WTC11 (cell line): Measurements from ENCODE around the gene HSH2D. TPM values are rescaled to one million over a fixed set of nuclear protein-coding genes. Genes with fewer than 3 reads are reported as not detected.

Experiments
- ATAC-seq: fragments of 200-7000 bp; cut with Tn5 transposase; 2 replicates; pipeline ENCODE4 v1.10.0; 2021; ENCODE audit warnings: mild to moderate bottlenecking, moderate library complexity
- CTCF ChIA-PET: fragments of 300-600 bp; sonication (Branson Sonifier 250); formaldehyde crosslinking; loops from one replicate; lab custom pipeline; 2021; ENCODE audit warnings: antibody characterized with exemption; lab: Charles Lee
- POLR2A ChIA-PET: fragments of 350-600 bp; sonication (Branson Sonifier 250); formaldehyde crosslinking; loops from one replicate; lab custom pipeline; 2021; ENCODE audit warnings: antibody characterized with exemption; lab: Charles Lee
- DNase-seq: peaks from one replicate; pipeline ENCODE4 v3.0.0; 2021; ENCODE audit warnings: low spot score
- H3K27ac Mint-ChIP-seq: 2 replicates; pipeline ENCODE4 v1.8.0; 2021; ENCODE audit warnings: mixed read lengths
- H3K27me3 Mint-ChIP-seq: 2 replicates; pipeline ENCODE4 v1.8.0; 2021; ENCODE audit warnings: low read depth, mild to moderate bottlenecking, moderate library complexity, mixed read lengths
- H3K36me3 Mint-ChIP-seq: 2 replicates; pipeline ENCODE4 v1.8.0; 2021; ENCODE audit warnings: mixed read lengths
- H3K4me1 Mint-ChIP-seq: 2 replicates; pipeline ENCODE4 v1.8.0; 2022; ENCODE audit warnings: mixed read lengths
- H3K4me3 Mint-ChIP-seq: 2 replicates; pipeline ENCODE4 v1.8.0; 2021; ENCODE audit warnings: mild to moderate bottlenecking, moderate library complexity, mixed read lengths
- H3K9me3 Mint-ChIP-seq: 2 replicates; pipeline ENCODE4 v1.8.0; 2021; ENCODE audit warnings: mixed read lengths
- ESRRA ChIP-seq: sonication (generic); formaldehyde crosslinking; IDR thresholded peaks from 2 replicates; pipeline ENCODE4 v1.8.1; 2022; ENCODE audit warnings: mild to moderate bottlenecking, missing genetic modification reagents, borderline replicate concordance
- FOXJ3 ChIP-seq: sonication (generic); formaldehyde crosslinking; IDR thresholded peaks from 2 replicates; pipeline ENCODE4 v1.9.0; 2021; ENCODE audit warnings: missing genetic modification reagents, mild to moderate bottlenecking, borderline replicate concordance
- GRHL2 ChIP-seq: fragments of 250-450 bp; sonication (Bioruptor Pico); IDR thresholded peaks from 2 replicates; pipeline ENCODE4 v1.8.0; 2022; ENCODE audit warnings: mild to moderate bottlenecking, moderate library complexity; ENCODE audit not compliant: insufficient replicate concordance, severe bottlenecking
- GTF2I ChIP-seq: fragments of 250-450 bp; sonication (Bioruptor Pico); conservative IDR thresholded peaks from 2 replicates; pipeline ENCODE4 v1.4.0; 2021; ENCODE audit warnings: mild to moderate bottlenecking
- HMGXB4 ChIP-seq: sonication (generic); formaldehyde crosslinking; IDR thresholded peaks from 2 replicates; pipeline ENCODE4 v1.8.1; 2023; ENCODE audit warnings: mild to moderate bottlenecking, moderate library complexity, missing genetic modification reagents
- NFYB ChIP-seq: sonication (generic); formaldehyde crosslinking; conservative IDR thresholded peaks from 2 replicates; pipeline ENCODE4 v1.8.0; 2022; ENCODE audit warnings: low read depth, missing genetic modification reagents
- OVOL2 ChIP-seq: fragments of 250-450 bp; sonication (Bioruptor Pico); IDR thresholded peaks from 2 replicates; pipeline ENCODE4 v1.9.0; 2021; ENCODE audit warnings: mild to moderate bottlenecking, borderline replicate concordance
- RELA ChIP-seq: sonication (generic); formaldehyde crosslinking; IDR thresholded peaks from 2 replicates; pipeline ENCODE4 v1.8.1; 2022; ENCODE audit warnings: missing genetic modification reagents, mild to moderate bottlenecking, borderline replicate concordance
- RORB ChIP-seq: fragments of 250-450 bp; sonication (Bioruptor Pico); IDR thresholded peaks from 2 replicates; pipeline ENCODE4 v1.9.0; 2021; ENCODE audit warnings: mild to moderate bottlenecking
- SMAD4 ChIP-seq: sonication (generic); formaldehyde crosslinking; IDR thresholded peaks from 2 replicates; pipeline ENCODE4 v1.8.0; 2022; ENCODE audit warnings: mild to moderate bottlenecking, missing genetic modification reagents
- SOX15 ChIP-seq: fragments of 250-450 bp; sonication (Bioruptor Pico); IDR thresholded peaks from 2 replicates; pipeline ENCODE4 v1.9.0; 2021; ENCODE audit warnings: mild to moderate bottlenecking
- ZNF121 ChIP-seq: sonication (generic); formaldehyde crosslinking; IDR thresholded peaks from 2 replicates; pipeline ENCODE4 v1.8.0; 2023; ENCODE audit warnings: missing genetic modification reagents
- ZNF138 ChIP-seq: sonication (generic); formaldehyde crosslinking; conservative IDR thresholded peaks from 2 replicates; pipeline ENCODE4 v1.8.1; 2022; ENCODE audit warnings: mild to moderate bottlenecking, moderate library complexity, missing genetic modification reagents
- ZNF219 ChIP-seq: sonication (generic); formaldehyde crosslinking; IDR thresholded peaks from 2 replicates; pipeline ENCODE4 v1.8.0; 2023; ENCODE audit warnings: missing genetic modification reagents, mild to moderate bottlenecking, borderline replicate concordance
- total RNA-seq: library from RNA; stranded (reverse); gene quantifications from 3 replicates; pipeline ENCODE4 v1.2.3, GENCODE V29; 2021
- TF ChIP-seq, protein P1 (sequence below): sonication (generic); formaldehyde crosslinking; IDR thresholded peaks from 2 replicates; pipeline ENCODE4 v1.8.1; 2022; ENCODE audit warnings: low read depth, mild to moderate bottlenecking, moderate library complexity, missing genetic modification reagents, borderline replicate concordance
- TF ChIP-seq, protein P2 (sequence below): sonication (generic); formaldehyde crosslinking; IDR thresholded peaks from 2 replicates; pipeline ENCODE4 v1.8.1; 2023; ENCODE audit warnings: mild to moderate bottlenecking, missing genetic modification reagents, moderate library complexity
- TF ChIP-seq, protein P3 (sequence below): sonication (generic); formaldehyde crosslinking; IDR thresholded peaks from 2 replicates; pipeline ENCODE4 v1.8.1; 2022; ENCODE audit warnings: low read depth, missing genetic modification reagents, borderline replicate concordance
- TF ChIP-seq, protein P4 (sequence below): sonication (generic); formaldehyde crosslinking; conservative IDR thresholded peaks from 2 replicates; pipeline ENCODE4 v1.8.1; 2023; ENCODE audit warnings: mild to moderate bottlenecking, low read depth, missing genetic modification reagents, moderate library complexity

The HSH2D gene
- total RNA-seq, 1 experiment from 2014 or later = 1.6 TPM

- no peak overlapping the region for H3K27ac Mint-ChIP-seq
- H3K4me1 Mint-ChIP-seq = no peaks in the 10 kb centered on the region
- no peak for ATAC-seq
- peaks cover 33% of the 10 kb centered on the region for H3K36me3 Mint-ChIP-seq
- CTCF ChIA-PET = no interaction called here
- TF ChIP-seq SOX15 (CRISPR knock-in tag) (no peak), GRHL2 (CRISPR knock-in tag) (no peak), ESRRA (CRISPR knock-in tag) (no peak), ZNF138 (CRISPR knock-in tag) (no peak), OVOL2 (CRISPR knock-in tag) (no peak), SMAD4 (CRISPR knock-in tag) (no peak), HMGXB4 (CRISPR knock-in tag) (no peak), RORB (CRISPR knock-in tag) (no peak), ZNF121 (CRISPR knock-in tag) (no peak)
- TF ChIP-seq, protein P1, sequence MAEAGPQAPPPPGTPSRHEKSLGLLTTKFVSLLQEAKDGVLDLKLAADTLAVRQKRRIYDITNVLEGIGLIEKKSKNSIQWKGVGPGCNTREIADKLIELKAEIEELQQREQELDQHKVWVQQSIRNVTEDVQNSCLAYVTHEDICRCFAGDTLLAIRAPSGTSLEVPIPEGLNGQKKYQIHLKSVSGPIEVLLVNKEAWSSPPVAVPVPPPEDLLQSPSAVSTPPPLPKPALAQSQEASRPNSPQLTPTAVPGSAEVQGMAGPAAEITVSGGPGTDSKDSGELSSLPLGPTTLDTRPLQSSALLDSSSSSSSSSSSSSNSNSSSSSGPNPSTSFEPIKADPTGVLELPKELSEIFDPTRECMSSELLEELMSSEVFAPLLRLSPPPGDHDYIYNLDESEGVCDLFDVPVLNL (CRISPR knock-in tag) = no peak
- POLR2A ChIA-PET = no interaction called here
- DNase-seq = no peak
- no peak overlapping the region for H3K4me3 Mint-ChIP-seq
- no peaks in the 10 kb centered on the region for H3K9me3 Mint-ChIP-seq
- H3K27me3 Mint-ChIP-seq = no peaks in the 10 kb centered on the region
Measured at GRCh38 chr19:16124953-16125352, 18.5 kb upstream of the HSH2D start.

DNA sequence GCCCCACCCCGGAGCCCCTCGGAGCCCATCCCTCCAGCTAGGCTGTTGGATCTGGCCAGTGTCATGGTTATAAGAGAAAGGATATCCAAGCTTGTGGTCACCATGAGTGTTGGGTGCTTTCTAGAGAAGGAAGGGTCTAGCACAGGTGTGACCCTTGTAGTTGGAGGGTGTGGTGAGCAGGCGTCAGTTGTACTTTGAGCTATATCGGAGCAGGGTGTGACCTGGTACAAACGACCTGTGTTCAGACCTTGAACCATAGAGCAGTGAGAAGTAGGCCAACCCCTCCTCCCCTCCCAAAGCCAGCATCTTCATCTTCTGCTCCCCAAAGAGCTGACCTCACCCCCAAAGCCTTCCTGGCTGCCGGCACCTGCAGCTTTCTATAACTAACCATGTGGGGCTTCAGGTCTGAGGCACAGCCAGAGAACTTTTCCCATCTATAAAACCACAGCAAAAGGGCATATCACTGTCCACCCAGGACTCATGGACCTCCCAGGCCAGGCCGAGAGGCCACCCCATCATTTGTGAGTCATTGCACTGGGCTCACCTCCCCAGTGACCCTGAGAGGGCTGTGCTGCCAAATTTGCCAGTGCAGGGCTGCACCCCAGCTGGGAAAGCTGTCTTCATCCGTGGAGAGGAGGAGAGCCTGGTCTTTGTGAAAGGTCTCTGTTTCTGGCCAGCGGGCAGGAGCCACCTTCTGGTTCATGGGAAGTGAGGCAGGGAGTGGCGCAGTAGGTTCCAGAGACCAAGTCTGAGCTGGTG is 17.6 kb upstream of the HSH2D start:
- DNase-seq = no peak
- Mint-ChIP-seq H3K9me3 (no peaks in the 10 kb centered on the region), H3K27me3 (no peaks in the 10 kb centered on the region), H3K27ac (no peak overlapping the region), H3K36me3 (peaks cover 42% of the 10 kb centered on the region), H3K4me1 (no peaks in the 10 kb centered on the region), H3K4me3 (no peak overlapping the region)
- ChIA-PET CTCF (interaction anchor here (0.6 to 2.5 kb wide), 3 partner anchors 15 to 63 kb away, joined by 3 to 8 read pairs (median 5); no protein-coding TSS in a partner anchor), POLR2A (no interaction called here)
- TF ChIP-seq, protein P2, sequence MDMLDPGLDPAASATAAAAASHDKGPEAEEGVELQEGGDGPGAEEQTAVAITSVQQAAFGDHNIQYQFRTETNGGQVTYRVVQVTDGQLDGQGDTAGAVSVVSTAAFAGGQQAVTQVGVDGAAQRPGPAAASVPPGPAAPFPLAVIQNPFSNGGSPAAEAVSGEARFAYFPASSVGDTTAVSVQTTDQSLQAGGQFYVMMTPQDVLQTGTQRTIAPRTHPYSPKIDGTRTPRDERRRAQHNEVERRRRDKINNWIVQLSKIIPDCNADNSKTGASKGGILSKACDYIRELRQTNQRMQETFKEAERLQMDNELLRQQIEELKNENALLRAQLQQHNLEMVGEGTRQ (CRISPR knock-in tag) = no peak
- TF ChIP-seq, protein P1 (CRISPR knock-in tag) = no peak
- TF ChIP-seq ZNF219 (CRISPR knock-in tag) (no peak), FOXJ3 (no peak), RELA (CRISPR knock-in tag) (no peak), NFYB (CRISPR knock-in tag) (no peak)
- ATAC-seq = no peak

- no peak overlapping the region for H3K27ac Mint-ChIP-seq
- H3K27me3 Mint-ChIP-seq = no peaks in the 10 kb centered on the region
- H3K36me3 Mint-ChIP-seq = peaks cover 46% of the 10 kb centered on the region
- no peak for DNase-seq
- peaks cover 10% of the 10 kb centered on the region for H3K9me3 Mint-ChIP-seq
- ChIA-PET POLR2A (no interaction called here), CTCF (interaction anchor here (1.0 to 2.5 kb wide), 2 partner anchors 64 to 86 kb away, joined by 3 to 8 read pairs; no protein-coding TSS in a partner anchor)
- H3K4me3 Mint-ChIP-seq = no peak overlapping the region
- ATAC-seq = no peak
- no peaks in the 10 kb centered on the region for H3K4me1 Mint-ChIP-seq
- no peak for TF ChIP-seq GTF2I (CRISPR knock-in tag)
- TF ChIP-seq, protein P3, sequence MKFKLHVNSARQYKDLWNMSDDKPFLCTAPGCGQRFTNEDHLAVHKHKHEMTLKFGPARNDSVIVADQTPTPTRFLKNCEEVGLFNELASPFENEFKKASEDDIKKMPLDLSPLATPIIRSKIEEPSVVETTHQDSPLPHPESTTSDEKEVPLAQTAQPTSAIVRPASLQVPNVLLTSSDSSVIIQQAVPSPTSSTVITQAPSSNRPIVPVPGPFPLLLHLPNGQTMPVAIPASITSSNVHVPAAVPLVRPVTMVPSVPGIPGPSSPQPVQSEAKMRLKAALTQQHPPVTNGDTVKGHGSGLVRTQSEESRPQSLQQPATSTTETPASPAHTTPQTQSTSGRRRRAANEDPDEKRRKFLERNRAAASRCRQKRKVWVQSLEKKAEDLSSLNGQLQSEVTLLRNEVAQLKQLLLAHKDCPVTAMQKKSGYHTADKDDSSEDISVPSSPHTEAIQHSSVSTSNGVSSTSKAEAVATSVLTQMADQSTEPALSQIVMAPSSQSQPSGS (CRISPR knock-in tag) = no peak
- TF ChIP-seq, protein P4, sequence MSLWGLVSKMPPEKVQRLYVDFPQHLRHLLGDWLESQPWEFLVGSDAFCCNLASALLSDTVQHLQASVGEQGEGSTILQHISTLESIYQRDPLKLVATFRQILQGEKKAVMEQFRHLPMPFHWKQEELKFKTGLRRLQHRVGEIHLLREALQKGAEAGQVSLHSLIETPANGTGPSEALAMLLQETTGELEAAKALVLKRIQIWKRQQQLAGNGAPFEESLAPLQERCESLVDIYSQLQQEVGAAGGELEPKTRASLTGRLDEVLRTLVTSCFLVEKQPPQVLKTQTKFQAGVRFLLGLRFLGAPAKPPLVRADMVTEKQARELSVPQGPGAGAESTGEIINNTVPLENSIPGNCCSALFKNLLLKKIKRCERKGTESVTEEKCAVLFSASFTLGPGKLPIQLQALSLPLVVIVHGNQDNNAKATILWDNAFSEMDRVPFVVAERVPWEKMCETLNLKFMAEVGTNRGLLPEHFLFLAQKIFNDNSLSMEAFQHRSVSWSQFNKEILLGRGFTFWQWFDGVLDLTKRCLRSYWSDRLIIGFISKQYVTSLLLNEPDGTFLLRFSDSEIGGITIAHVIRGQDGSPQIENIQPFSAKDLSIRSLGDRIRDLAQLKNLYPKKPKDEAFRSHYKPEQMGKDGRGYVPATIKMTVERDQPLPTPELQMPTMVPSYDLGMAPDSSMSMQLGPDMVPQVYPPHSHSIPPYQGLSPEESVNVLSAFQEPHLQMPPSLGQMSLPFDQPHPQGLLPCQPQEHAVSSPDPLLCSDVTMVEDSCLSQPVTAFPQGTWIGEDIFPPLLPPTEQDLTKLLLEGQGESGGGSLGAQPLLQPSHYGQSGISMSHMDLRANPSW = no peak
Measured at GRCh38 chr19:16127080-16127479, 16.4 kb upstream of the HSH2D start.
